Stomach (tissue), 4 donors: Measurements from ENCODE around the gene EIF5A2.

Experiments
- POLR2A ChIP-seq, 4 donors: fragments of 450-650 bp; IDR thresholded peaks; one replicate each; pipeline ENCODE4 v1.6.1; 2016; ENCODE audit warnings: antibody characterized with exemption in 4 of 4, control low read depth in 2 of 4, mild to moderate bottlenecking in 1 of 4, moderate library complexity in 1 of 4
- POLR2AphosphoS5 ChIP-seq, 3 donors: sonication (generic); formaldehyde crosslinking; IDR thresholded peaks; one replicate each; pipeline ENCODE4 v1.6.1; 2016; ENCODE audit warnings: antibody characterized with exemption in 3 of 3

- TF ChIP-seq POLR2A (IDR thresholded peaks at IDR 0.05) (no peak), POLR2AphosphoS5 (IDR thresholded peaks at IDR 0.05) (peak in 2 of 3 donors; percentile 15 to 42)
Measured at GRCh38 chr3:170909129-170909903, 879 bp upstream of the EIF5A2 start.
